Kidney epithelial cell (primary cell): Measurements from ENCODE around the gene ATXN1. TPM values are rescaled to one million over a fixed set of nuclear protein-coding genes. Genes with fewer than 3 reads are reported as not detected.

ENCODE experiments used
- DNase-seq: peaks from one replicate; pipeline ENCODE4 v3.0.0-alpha.2; 2010; ENCODE audit warnings: low read depth
- H3K27me3 ChIP-seq: 2 replicates; pipeline ENCODE4 v1.6.0; 2011; ENCODE audit warnings: low read length; ENCODE audit not compliant: control insufficient read depth, insufficient read depth
- H3K36me3 ChIP-seq: 2 replicates; pipeline ENCODE4 v1.5.1; 2011; ENCODE audit warnings: low read length; ENCODE audit not compliant: control insufficient read depth, insufficient read depth
- H3K4me3 ChIP-seq: 2 replicates; pipeline ENCODE4 v1.5.1; 2011; ENCODE audit warnings: low read depth, mild to moderate bottlenecking, control low read depth, low read length
- CTCF ChIP-seq: IDR thresholded peaks from 2 replicates; pipeline ENCODE4 v1.5.1; 2011; ENCODE audit warnings: mild to moderate bottlenecking, moderate library complexity, low read length, control low read depth, inconsistent platforms; ENCODE audit not compliant: insufficient read depth, poor library complexity, severe bottlenecking
- total RNA-seq: library from RNA; depleted of rRNA; stranded (reverse); fragments of >200 nt; gene quantifications from 2 replicates; pipeline ENCODE4 v1.2.3, GENCODE V29; 2015

Gene ATXN1
- total RNA-seq, 1 donor from 2014 or later = 12.5 TPM

GRCh38 chr6:16324606-16325225 is 436.5 kb downstream of the ATXN1 start:
- Histone ChIP-seq H3K27me3 (no peaks in the 10 kb centered on the region), H3K36me3 (no peaks in the 10 kb centered on the region), H3K4me3 (no peak overlapping the region)
- no peak for TF ChIP-seq CTCF
- no peak for DNase-seq

GRCh38 chr6:16324184-16324583 is 437.1 kb downstream of the ATXN1 start:
- H3K4me3 ChIP-seq = no peak overlapping the region
- DNase-seq = no peak
- TF ChIP-seq CTCF = no peak
- H3K27me3 ChIP-seq = no peaks in the 10 kb centered on the region
- no peaks in the 10 kb centered on the region for H3K36me3 ChIP-seq

GRCh38 chr6:16322666-16323312 is 438.5 kb downstream of the ATXN1 start:
- DNase-seq = no peak
- Histone ChIP-seq H3K36me3 (no peaks in the 10 kb centered on the region), H3K4me3 (no peak overlapping the region), H3K27me3 (no peaks in the 10 kb centered on the region)
- no peak for TF ChIP-seq CTCF

GRCh38 chr6:16321826-16322225 is 439.4 kb downstream of the ATXN1 start:
- no peak for TF ChIP-seq CTCF
- Histone ChIP-seq H3K4me3 (no peak overlapping the region), H3K27me3 (no peaks in the 10 kb centered on the region), H3K36me3 (no peaks in the 10 kb centered on the region)
- no peak for DNase-seq

- TF ChIP-seq CTCF = no peak
- H3K27me3 ChIP-seq = no peaks in the 10 kb centered on the region
- no peak overlapping the region for H3K4me3 ChIP-seq
- no peak for DNase-seq
- no peaks in the 10 kb centered on the region for H3K36me3 ChIP-seq
Observed at GRCh38 chr6:16321341-16321710, 439.9 kb downstream of the ATXN1 start.
